Liver (tissue), 9 donors: ENCODE measurements around the gene CLINT1. TPM values are rescaled to one million over a fixed set of nuclear protein-coding genes. Genes with fewer than 3 reads are reported as not detected.

ENCODE experiments used
- DNase-seq: peaks from one replicate; pipeline ENCODE4 v3.0.0-alpha.2; 2017; ENCODE audit warnings: low spot score
- H3K27ac ChIP-seq, 2 donors: one replicate each; pipeline ENCODE4 v1.7.0; 2013; ENCODE audit warnings: inconsistent platforms in 2 of 2, low read length in 2 of 2, control low read depth in 1 of 2, low read depth in 1 of 2, mild to moderate bottlenecking in 1 of 2
- H3K27me3 ChIP-seq, 4 donors: one replicate each; pipeline versions ENCODE4 v1.6.1 to v1.7.0; 2013; ENCODE audit warnings: low read length in 3 of 4, inconsistent platforms in 1 of 4, mild to moderate bottlenecking in 1 of 4, moderate library complexity in 1 of 4; ENCODE audit not compliant: control insufficient read depth in 4 of 4, insufficient read depth in 4 of 4
- H3K36me3 ChIP-seq, 4 donors: one replicate each; pipeline versions ENCODE4 v1.6.1 to v1.7.0; 2013; ENCODE audit warnings: low read length in 3 of 4, mild to moderate bottlenecking in 3 of 4, low read depth in 1 of 4, moderate library complexity in 1 of 4; ENCODE audit not compliant: control insufficient read depth in 4 of 4, insufficient read depth in 3 of 4
- H3K4me1 ChIP-seq, 4 donors: one replicate each; pipeline versions ENCODE4 v1.6.1 to v1.7.0; 2013; ENCODE audit warnings: low read length in 3 of 4, mild to moderate bottlenecking in 3 of 4, moderate library complexity in 1 of 4; ENCODE audit not compliant: control insufficient read depth in 4 of 4, insufficient read depth in 4 of 4
- H3K4me3 ChIP-seq, 3 donors: one replicate each; pipeline versions ENCODE4 v1.6.1 to v1.7.0; 2013; ENCODE audit warnings: low read length in 3 of 3, control low read depth in 1 of 3, low read depth in 1 of 3, mild to moderate bottlenecking in 1 of 3
- H3K9ac ChIP-seq, 2 donors: one replicate each; pipeline ENCODE4 v1.7.0; 2013; ENCODE audit warnings: low read length in 2 of 2, mild to moderate bottlenecking in 2 of 2, moderate library complexity in 2 of 2, control low read depth in 1 of 2, low read depth in 1 of 2
- H3K9me3 ChIP-seq, 4 donors: one replicate each; pipeline versions ENCODE4 v1.6.1 to v1.7.0; 2013; ENCODE audit warnings: low read length in 3 of 4; ENCODE audit not compliant: control insufficient read depth in 4 of 4
- EGR1 ChIP-seq, 2 donors: IDR thresholded peaks; 2 replicates each; pipeline ENCODE4 v1.6.1; 2016 to 2018; ENCODE audit warnings: antibody characterized with exemption in 2 of 2, low read depth in 2 of 2
- FOXA1 ChIP-seq: IDR thresholded peaks from 2 replicates; pipeline ENCODE4 v1.6.1; 2016; ENCODE audit warnings: antibody characterized with exemption
- FOXA2 ChIP-seq: IDR thresholded peaks from 2 replicates; pipeline ENCODE4 v1.6.1; 2016; ENCODE audit warnings: antibody characterized with exemption
- GABPA ChIP-seq, 2 donors: IDR thresholded peaks in 1 of 2; conservative IDR thresholded peaks in 1 of 2; 2 replicates each; pipeline ENCODE4 v1.6.1; 2016; ENCODE audit warnings: antibody characterized with exemption in 2 of 2, mild to moderate bottlenecking in 1 of 2, moderate library complexity in 1 of 2
- HNF4A ChIP-seq, 2 donors: conservative IDR thresholded peaks; 2 replicates each; pipeline ENCODE4 v1.6.1; 2016; ENCODE audit warnings: antibody characterized with exemption in 2 of 2, mild to moderate bottlenecking in 2 of 2
- HNF4G ChIP-seq: IDR thresholded peaks from 2 replicates; pipeline ENCODE4 v1.6.1; 2016; ENCODE audit warnings: antibody characterized with exemption
- JUND ChIP-seq, 2 donors: IDR thresholded peaks; 2 replicates each; pipeline ENCODE4 v1.6.1; 2016; ENCODE audit warnings: antibody characterized with exemption in 2 of 2
- NR2F2 ChIP-seq: IDR thresholded peaks from 2 replicates; pipeline ENCODE4 v1.6.1; 2016; ENCODE audit warnings: antibody characterized with exemption
- RAD21 ChIP-seq, 2 donors: IDR thresholded peaks; 2 replicates each; pipeline ENCODE4 v1.6.1; 2016; ENCODE audit warnings: antibody characterized with exemption in 2 of 2, mild to moderate bottlenecking in 2 of 2
- RXRA ChIP-seq, 2 donors: IDR thresholded peaks; 2 replicates each; pipeline ENCODE4 v1.6.1; 2017 to 2018; ENCODE audit warnings: antibody characterized with exemption in 2 of 2, mild to moderate bottlenecking in 1 of 2
- SP1 ChIP-seq: IDR thresholded peaks from 2 replicates; pipeline ENCODE4 v1.6.1; 2018; ENCODE audit warnings: antibody characterized with exemption, mild to moderate bottlenecking
- TAF1 ChIP-seq: conservative IDR thresholded peaks from 2 replicates; pipeline ENCODE4 v1.6.1; 2016; ENCODE audit warnings: antibody characterized with exemption, mild to moderate bottlenecking
- YY1 ChIP-seq: IDR thresholded peaks from 2 replicates; pipeline ENCODE4 v1.6.1; 2016; ENCODE audit warnings: antibody characterized with exemption, mild to moderate bottlenecking
- WGBS: extraction: QIAGEN DNeasy Blood & Tissue Kit; methylation state at CpG from one replicate; pipeline ENCODE4 v1.1.7; 2013; 5-methylcytosine and 5-hydroxymethylcytosine counted together
- polyA plus RNA-seq, 2 donors: library from polyadenylated mRNA; stranded (reverse) in 1 of 2; unstranded in 1 of 2; fragments of 200-250 nt in 1 of 2; fragments of >200 nt in 1 of 2; fragmentation: Nextera tagmentation in 1 of 2; extraction: Ambion mirVana in 1 of 2; gene quantifications; one replicate each; pipeline versions ENCODE4 v1.2.1 to v1.2.3, GENCODE V29; 2013 to 2015
- total RNA-seq, 2 donors: library from RNA; depleted of rRNA; stranded (reverse); fragments of >200 nt; gene quantifications; one replicate each; pipeline ENCODE4 v1.2.3, GENCODE V29; 2014
- TF ChIP-seq, protein P1 (sequence below): fragments of 150-350 bp; IDR thresholded peaks from 2 replicates; pipeline ENCODE4 v1.5.1; 2017; ENCODE audit warnings: improper control_type of control experiment, low read depth, low read length; ENCODE audit not compliant: missing input control
- TF ChIP-seq, protein P2 (sequence below): IDR thresholded peaks from 2 replicates; pipeline ENCODE4 v1.6.1; 2016; ENCODE audit warnings: antibody characterized with exemption
- TF ChIP-seq, protein P3 (sequence below): IDR thresholded peaks from 2 replicates; pipeline ENCODE4 v1.6.1; 2016; ENCODE audit warnings: antibody characterized with exemption, mild to moderate bottlenecking
- TF ChIP-seq, protein P4 (sequence below): IDR thresholded peaks from 2 replicates; pipeline ENCODE4 v1.6.1; 2016; ENCODE audit warnings: antibody characterized with exemption
- TF ChIP-seq, protein P5 (sequence below): IDR thresholded peaks from 2 replicates; pipeline ENCODE4 v1.6.1; 2016; ENCODE audit warnings: antibody characterized with exemption
- donor health status: healthy.
- donor health status: healthy.
- donor health status: healthy.
- donor health status: healthy.
- donor health status: healthy.

CLINT1 gene
- total and polyA plus RNA-seq, 4 donors, result 34.8 to 115 (median 68.3) TPM

DNA sequence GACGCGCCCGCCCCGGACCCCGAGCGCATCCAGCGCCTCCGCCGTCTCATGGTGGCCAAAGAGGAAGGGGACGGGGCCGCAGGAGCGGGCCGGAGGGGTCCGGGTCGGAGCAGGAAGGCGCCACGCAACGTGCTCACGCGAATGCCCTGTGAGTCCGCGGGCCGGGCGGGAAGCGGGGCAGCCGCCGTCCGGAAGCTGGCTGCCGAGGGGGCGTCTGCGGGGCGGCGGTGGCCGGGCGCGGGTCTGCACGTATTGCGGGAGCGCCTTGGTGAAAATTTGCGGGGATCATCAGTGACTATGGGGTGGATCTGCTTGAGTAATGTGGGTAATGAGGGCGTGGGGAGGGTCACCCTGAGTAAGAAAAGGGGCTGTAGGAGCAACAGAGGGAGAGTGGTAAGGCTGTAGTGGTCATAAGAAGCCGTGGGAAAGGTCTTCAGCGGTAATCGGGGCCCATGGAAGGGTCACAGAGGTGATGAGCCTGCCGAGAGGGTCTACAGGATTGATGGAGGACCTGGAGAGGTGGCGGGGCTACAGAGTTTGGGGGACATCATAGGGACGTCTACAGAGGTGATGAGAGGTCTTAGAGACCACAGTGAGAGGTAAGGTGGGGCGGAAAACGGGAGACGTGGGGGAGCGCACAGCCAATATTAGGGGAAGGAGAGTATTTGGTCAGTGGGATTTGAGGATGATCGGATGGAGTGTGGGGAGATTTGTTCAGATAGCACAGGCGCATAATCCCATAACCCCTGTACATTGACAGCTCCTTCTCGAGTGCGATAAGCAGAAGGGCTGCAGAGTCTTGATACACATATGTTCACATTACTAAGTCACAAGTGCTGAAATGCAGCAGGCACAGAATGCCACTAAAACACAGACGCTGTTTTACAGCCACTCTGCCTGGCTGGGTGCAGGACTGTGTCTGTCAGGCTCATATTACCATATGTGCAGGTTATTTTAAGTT lies 114.6 kb downstream of the CLINT1 start (continued):
- TF ChIP-seq, protein P1, sequence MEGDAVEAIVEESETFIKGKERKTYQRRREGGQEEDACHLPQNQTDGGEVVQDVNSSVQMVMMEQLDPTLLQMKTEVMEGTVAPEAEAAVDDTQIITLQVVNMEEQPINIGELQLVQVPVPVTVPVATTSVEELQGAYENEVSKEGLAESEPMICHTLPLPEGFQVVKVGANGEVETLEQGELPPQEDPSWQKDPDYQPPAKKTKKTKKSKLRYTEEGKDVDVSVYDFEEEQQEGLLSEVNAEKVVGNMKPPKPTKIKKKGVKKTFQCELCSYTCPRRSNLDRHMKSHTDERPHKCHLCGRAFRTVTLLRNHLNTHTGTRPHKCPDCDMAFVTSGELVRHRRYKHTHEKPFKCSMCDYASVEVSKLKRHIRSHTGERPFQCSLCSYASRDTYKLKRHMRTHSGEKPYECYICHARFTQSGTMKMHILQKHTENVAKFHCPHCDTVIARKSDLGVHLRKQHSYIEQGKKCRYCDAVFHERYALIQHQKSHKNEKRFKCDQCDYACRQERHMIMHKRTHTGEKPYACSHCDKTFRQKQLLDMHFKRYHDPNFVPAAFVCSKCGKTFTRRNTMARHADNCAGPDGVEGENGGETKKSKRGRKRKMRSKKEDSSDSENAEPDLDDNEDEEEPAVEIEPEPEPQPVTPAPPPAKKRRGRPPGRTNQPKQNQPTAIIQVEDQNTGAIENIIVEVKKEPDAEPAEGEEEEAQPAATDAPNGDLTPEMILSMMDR, result no peak
- TF ChIP-seq SP1, result no peak

DNA sequence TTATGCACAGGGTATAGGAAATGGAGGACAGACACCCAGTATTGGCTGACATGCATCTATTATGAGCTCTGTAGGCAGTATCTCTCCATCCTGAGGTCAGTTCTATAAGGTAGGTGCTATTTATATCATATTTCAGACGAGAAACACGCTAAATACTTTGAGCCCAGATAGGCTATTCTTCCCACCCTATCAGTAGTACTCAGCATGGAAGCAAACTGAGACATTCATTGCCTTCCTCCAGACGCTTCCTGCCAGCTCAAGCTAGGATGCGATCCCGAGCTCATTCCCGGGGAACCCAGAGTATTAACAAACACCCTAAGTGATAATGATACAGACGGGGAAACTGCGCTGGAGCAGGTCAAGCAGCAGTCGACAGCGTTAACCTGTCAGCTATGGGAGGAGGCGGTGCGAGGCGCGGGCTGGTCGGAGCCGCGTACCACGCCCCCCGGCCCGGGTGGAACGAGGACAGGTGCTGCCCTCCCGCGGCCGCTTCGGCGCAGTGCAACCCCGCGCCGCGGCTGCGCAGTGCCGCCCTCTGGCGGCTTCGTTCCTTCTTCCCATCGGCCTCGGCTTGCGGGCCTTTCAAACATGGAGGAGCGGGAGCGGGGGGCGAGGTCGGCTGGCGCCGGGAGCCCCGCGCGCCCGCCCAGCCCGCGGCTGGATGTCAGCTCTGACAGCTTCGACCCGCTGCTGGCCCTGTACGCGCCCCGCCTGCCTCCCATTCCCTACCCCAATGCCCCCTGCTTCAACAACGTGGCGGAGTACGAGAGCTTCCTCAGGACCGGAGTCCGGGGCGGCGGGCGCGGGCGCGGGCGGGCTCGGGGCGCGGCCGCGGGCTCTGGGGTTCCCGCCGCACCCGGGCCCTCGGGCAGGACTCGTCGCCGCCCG lies 115.5 kb downstream of the CLINT1 start, which contains the start of gene LSM11:
Gene LSM11 (plus strand): TSS at position 550 of the 888 bp plus-strand sequence. CDS start 39 bp downstream, at position 589.
- H3K4me1 ChIP-seq, result peaks cover 0 to 15% (median 13%) of the 10 kb centered on the region in 4 donors
- peaks cover 2 to 4% (median 3%) of the 10 kb centered on the region in 4 donors for H3K36me3 ChIP-seq
- under 1% methylated on average over 79 of the region's 79 CpGs for WGBS
- peak within 1 kb of the TSS; percentile 12 to 72 for H3K9ac ChIP-seq
- H3K27ac ChIP-seq, result no peak within 1 kb of the TSS
- TF ChIP-seq NR2F2, result no peak
- no peak for TF ChIP-seq HNF4A (conservative IDR thresholded peaks at IDR 0.05)
- no peak for TF ChIP-seq HNF4G
- no peak for TF ChIP-seq GABPA (IDR thresholded peaks at IDR 0.05 in 1 of 2, conservative IDR thresholded peaks at IDR 0.05 in 1 of 2)
- TF ChIP-seq, protein P2, sequence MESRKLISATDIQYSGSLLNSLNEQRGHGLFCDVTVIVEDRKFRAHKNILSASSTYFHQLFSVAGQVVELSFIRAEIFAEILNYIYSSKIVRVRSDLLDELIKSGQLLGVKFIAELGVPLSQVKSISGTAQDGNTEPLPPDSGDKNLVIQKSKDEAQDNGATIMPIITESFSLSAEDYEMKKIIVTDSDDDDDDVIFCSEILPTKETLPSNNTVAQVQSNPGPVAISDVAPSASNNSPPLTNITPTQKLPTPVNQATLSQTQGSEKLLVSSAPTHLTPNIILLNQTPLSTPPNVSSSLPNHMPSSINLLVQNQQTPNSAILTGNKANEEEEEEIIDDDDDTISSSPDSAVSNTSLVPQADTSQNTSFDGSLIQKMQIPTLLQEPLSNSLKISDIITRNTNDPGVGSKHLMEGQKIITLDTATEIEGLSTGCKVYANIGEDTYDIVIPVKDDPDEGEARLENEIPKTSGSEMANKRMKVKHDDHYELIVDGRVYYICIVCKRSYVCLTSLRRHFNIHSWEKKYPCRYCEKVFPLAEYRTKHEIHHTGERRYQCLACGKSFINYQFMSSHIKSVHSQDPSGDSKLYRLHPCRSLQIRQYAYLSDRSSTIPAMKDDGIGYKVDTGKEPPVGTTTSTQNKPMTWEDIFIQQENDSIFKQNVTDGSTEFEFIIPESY, result no peak
- no peak for TF ChIP-seq SP1
- no peak for TF ChIP-seq FOXA2
- TF ChIP-seq, protein P1, result peak; percentile 100
- TF ChIP-seq, protein P3, sequence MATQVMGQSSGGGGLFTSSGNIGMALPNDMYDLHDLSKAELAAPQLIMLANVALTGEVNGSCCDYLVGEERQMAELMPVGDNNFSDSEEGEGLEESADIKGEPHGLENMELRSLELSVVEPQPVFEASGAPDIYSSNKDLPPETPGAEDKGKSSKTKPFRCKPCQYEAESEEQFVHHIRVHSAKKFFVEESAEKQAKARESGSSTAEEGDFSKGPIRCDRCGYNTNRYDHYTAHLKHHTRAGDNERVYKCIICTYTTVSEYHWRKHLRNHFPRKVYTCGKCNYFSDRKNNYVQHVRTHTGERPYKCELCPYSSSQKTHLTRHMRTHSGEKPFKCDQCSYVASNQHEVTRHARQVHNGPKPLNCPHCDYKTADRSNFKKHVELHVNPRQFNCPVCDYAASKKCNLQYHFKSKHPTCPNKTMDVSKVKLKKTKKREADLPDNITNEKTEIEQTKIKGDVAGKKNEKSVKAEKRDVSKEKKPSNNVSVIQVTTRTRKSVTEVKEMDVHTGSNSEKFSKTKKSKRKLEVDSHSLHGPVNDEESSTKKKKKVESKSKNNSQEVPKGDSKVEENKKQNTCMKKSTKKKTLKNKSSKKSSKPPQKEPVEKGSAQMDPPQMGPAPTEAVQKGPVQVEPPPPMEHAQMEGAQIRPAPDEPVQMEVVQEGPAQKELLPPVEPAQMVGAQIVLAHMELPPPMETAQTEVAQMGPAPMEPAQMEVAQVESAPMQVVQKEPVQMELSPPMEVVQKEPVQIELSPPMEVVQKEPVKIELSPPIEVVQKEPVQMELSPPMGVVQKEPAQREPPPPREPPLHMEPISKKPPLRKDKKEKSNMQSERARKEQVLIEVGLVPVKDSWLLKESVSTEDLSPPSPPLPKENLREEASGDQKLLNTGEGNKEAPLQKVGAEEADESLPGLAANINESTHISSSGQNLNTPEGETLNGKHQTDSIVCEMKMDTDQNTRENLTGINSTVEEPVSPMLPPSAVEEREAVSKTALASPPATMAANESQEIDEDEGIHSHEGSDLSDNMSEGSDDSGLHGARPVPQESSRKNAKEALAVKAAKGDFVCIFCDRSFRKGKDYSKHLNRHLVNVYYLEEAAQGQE, result no peak
- TF ChIP-seq, protein P4, sequence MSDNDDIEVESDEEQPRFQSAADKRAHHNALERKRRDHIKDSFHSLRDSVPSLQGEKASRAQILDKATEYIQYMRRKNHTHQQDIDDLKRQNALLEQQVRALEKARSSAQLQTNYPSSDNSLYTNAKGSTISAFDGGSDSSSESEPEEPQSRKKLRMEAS, result no peak
- TF ChIP-seq EGR1 (IDR thresholded peaks at IDR 0.05; ENCODE audit: low read depth in 2 of 2), result no peak
- TF ChIP-seq RAD21 (IDR thresholded peaks at IDR 0.05), result peak; percentile 75 to 85
- TF ChIP-seq RXRA (IDR thresholded peaks at IDR 0.05), result no peak
- TF ChIP-seq YY1, result peak; percentile 67
- TF ChIP-seq JUND (IDR thresholded peaks at IDR 0.05), result no peak
- TF ChIP-seq FOXA1, result no peak
- no peak for TF ChIP-seq TAF1
- TF ChIP-seq, protein P5, sequence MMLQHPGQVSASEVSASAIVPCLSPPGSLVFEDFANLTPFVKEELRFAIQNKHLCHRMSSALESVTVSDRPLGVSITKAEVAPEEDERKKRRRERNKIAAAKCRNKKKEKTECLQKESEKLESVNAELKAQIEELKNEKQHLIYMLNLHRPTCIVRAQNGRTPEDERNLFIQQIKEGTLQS, result no peak
- DNase-seq, result peak; percentile 97
- H3K4me3 ChIP-seq, result peak within 1 kb of the TSS; percentile 44 to 94 (median 80)
- H3K27me3 ChIP-seq, result no peaks in the 10 kb centered on the region
- H3K9me3 ChIP-seq, result no peaks in the 10 kb centered on the region
